Trophoblast cell (in vitro differentiated cells and primary cell): ENCODE data around the gene PKMYT1.
"Not testable (repeated sequence)": the region's sequence is repeated elsewhere in the genome, so short reads cannot be mapped to it uniquely, and the experiment has no call there.

Experiments used
- DNase-seq, 2 donors: peaks; one replicate each; pipeline ENCODE4 v3.0.0-alpha.2; 2016
- H2AFZ ChIP-seq: 2 replicates; pipeline ENCODE4 v1.6.1; 2013; ENCODE audit warnings: low read length, moderate library complexity, mild to moderate bottlenecking; ENCODE audit not compliant: insufficient read depth, poor library complexity
- H2AK5ac ChIP-seq: 2 replicates; pipeline ENCODE4 v1.6.1; 2013; ENCODE audit warnings: mild to moderate bottlenecking, low read length
- H2BK120ac ChIP-seq: 2 replicates; pipeline ENCODE4 v1.6.1; 2013; ENCODE audit warnings: low read length, mild to moderate bottlenecking, moderate library complexity; ENCODE audit not compliant: insufficient read depth, poor library complexity
- H2BK12ac ChIP-seq: 2 replicates; pipeline ENCODE4 v1.6.1; 2013; ENCODE audit warnings: mild to moderate bottlenecking, low read length, moderate library complexity
- H2BK5ac ChIP-seq: 2 replicates; pipeline ENCODE4 v1.6.1; 2013; ENCODE audit warnings: low read length, low read depth, moderate library complexity, mild to moderate bottlenecking; ENCODE audit not compliant: poor library complexity
- H3K14ac ChIP-seq: 2 replicates; pipeline ENCODE4 v1.6.1; 2013; ENCODE audit warnings: mild to moderate bottlenecking, low read length
- H3K18ac ChIP-seq: 2 replicates; pipeline ENCODE4 v1.6.1; 2013; ENCODE audit warnings: mild to moderate bottlenecking, low read length
- H3K23ac ChIP-seq: 2 replicates; pipeline ENCODE4 v1.6.1; 2013; ENCODE audit warnings: low read length
- H3K27ac ChIP-seq: 2 replicates; pipeline ENCODE4 v1.5.1; 2013; ENCODE audit warnings: low read depth, mild to moderate bottlenecking, inconsistent platforms, low read length, moderate library complexity
- H3K27me3 ChIP-seq: 2 replicates; pipeline ENCODE4 v1.6.1; 2013; ENCODE audit warnings: inconsistent platforms, mild to moderate bottlenecking, low read length, moderate library complexity; ENCODE audit not compliant: insufficient read depth
- H3K36me3 ChIP-seq, 2 experiments: 1 replicate in 1 of 2; 2 replicates in 1 of 2; pipeline ENCODE4 v1.6.1; 2013; ENCODE audit warnings: low read length in 2 of 2, mild to moderate bottlenecking in 2 of 2, moderate library complexity in 1 of 2; ENCODE audit not compliant: insufficient read depth in 2 of 2, control insufficient read depth in 1 of 2
- H3K4ac ChIP-seq: 2 replicates; pipeline ENCODE4 v1.6.1; 2013; ENCODE audit warnings: low read depth, mild to moderate bottlenecking, low read length, moderate library complexity
- H3K4me1 ChIP-seq, 2 experiments: 1 replicate in 1 of 2; 2 replicates in 1 of 2; pipeline ENCODE4 v1.6.1; 2013; ENCODE audit warnings: low read length in 2 of 2, mild to moderate bottlenecking in 2 of 2, moderate library complexity in 1 of 2; ENCODE audit not compliant: insufficient read depth in 2 of 2, control insufficient read depth in 1 of 2
- H3K4me2 ChIP-seq: 2 replicates; pipeline ENCODE4 v1.6.1; 2013; ENCODE audit warnings: inconsistent platforms, mild to moderate bottlenecking, low read length, moderate library complexity
- H3K4me3 ChIP-seq: 2 replicates; pipeline ENCODE4 v1.5.1; 2013; ENCODE audit warnings: mild to moderate bottlenecking, low read depth, low read length, inconsistent platforms
- H3K79me1 ChIP-seq: one replicate; pipeline ENCODE4 v1.6.1; 2013; ENCODE audit warnings: low read length
- H3K79me2 ChIP-seq: 2 replicates; pipeline ENCODE4 v1.6.1; 2013; ENCODE audit warnings: low read length, mild to moderate bottlenecking; ENCODE audit not compliant: control insufficient read depth, insufficient read depth, poor library complexity
- H3K9ac ChIP-seq: 2 replicates; pipeline ENCODE4 v1.6.1; 2013; ENCODE audit warnings: mild to moderate bottlenecking, low read length
- H3K9me3 ChIP-seq: 2 replicates; pipeline ENCODE4 v1.6.1; 2013; ENCODE audit warnings: low read depth, mild to moderate bottlenecking, control low read depth, inconsistent platforms, low read length; ENCODE audit not compliant: insufficient read depth
- H4K12ac ChIP-seq: 2 replicates; pipeline ENCODE4 v1.6.1; 2013; ENCODE audit warnings: low read depth, mild to moderate bottlenecking, low read length, moderate library complexity
- H4K8ac ChIP-seq: 2 replicates; pipeline ENCODE4 v1.6.1; 2013; ENCODE audit warnings: low read depth, mild to moderate bottlenecking, low read length, moderate library complexity
- H4K91ac ChIP-seq: one replicate; pipeline ENCODE4 v1.6.1; 2013; ENCODE audit warnings: low read depth, mild to moderate bottlenecking, low read length, moderate library complexity
- WGBS: extraction: QIAGEN DNeasy Blood & Tissue Kit; methylation state at CpG from one replicate; pipeline ENCODE4 v1.1.7; 2013; ENCODE audit warnings: missing lambda C conversion rate; ENCODE audit not compliant: insufficient read length, insufficient coverage; ENCODE audit errors: extremely low coverage; 5-methylcytosine and 5-hydroxymethylcytosine counted together

PKMYT1 gene

GRCh38 chr16:2931231-2931914, 48.9 kb downstream of the PKMYT1 start:
- H4K12ac ChIP-seq, H3K79me2 ChIP-seq, H3K14ac ChIP-seq, H3K4ac ChIP-seq, H3K23ac ChIP-seq, H3K9ac ChIP-seq, H4K8ac ChIP-seq, DNase-seq, H3K4me1 ChIP-seq, H3K79me1 ChIP-seq, H3K4me3 ChIP-seq, H2BK5ac ChIP-seq, H3K18ac ChIP-seq, H2AK5ac ChIP-seq, H2AFZ ChIP-seq, H4K91ac ChIP-seq, H3K4me2 ChIP-seq, H3K9me3 ChIP-seq, H3K27ac ChIP-seq, H2BK120ac ChIP-seq, H3K27me3 ChIP-seq, H2BK12ac ChIP-seq: not testable (repeated sequence)
- peaks cover 27 to 35% of the 10 kb centered on the region in 2 experiments for H3K36me3 ChIP-seq
- WGBS: no CpG with 5 or more reads among the region's 13 CpGs

DNA sequence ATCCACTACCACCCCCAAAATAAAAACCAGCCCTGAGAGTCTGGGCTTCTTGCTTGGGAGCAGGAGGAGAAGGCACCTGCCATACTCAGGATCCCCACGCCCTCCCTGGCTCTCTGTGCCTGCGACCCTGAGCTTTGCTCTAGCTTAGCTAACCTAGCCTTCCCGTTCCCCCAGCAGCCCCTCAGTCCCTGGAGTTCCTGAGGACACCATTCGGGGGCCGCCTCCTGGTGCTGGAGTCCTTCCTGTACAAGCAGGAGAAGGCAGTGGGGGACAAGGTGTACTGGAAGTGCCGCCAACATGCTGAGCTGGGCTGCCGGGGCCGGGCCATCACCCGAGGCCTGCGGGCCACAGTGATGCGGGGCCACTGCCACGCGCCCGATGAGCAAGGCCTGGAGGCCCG, 50.0 kb downstream of the PKMYT1 start:
- Histone ChIP-seq H3K4me3 (no peak overlapping the region), H3K23ac (no peak overlapping the region), H3K9ac (no peak overlapping the region), H3K18ac (no peak overlapping the region), H2AK5ac (no peak overlapping the region), H2AFZ (no peak overlapping the region), H3K27ac (no peak overlapping the region), H3K27me3 (no peaks in the 10 kb centered on the region), H3K79me2 (no peaks in the 10 kb centered on the region), H4K12ac (no peak overlapping the region), H3K4me1 (peaks cover under 1 to 3% of the 10 kb centered on the region in 2 experiments), H3K9me3 (peaks cover 2% of the 10 kb centered on the region), H4K91ac (no peak overlapping the region), H3K4ac (no peak overlapping the region), H2BK5ac (no peak overlapping the region), H2BK12ac (no peak overlapping the region), H4K8ac (no peak overlapping the region), H3K14ac (no peak overlapping the region), H3K36me3 (peaks cover 25 to 29% of the 10 kb centered on the region in 2 experiments), H2BK120ac (no peak overlapping the region), H3K79me1 (no peaks in the 10 kb centered on the region), H3K4me2 (no peak overlapping the region)
- no CpG with 5 or more reads among the region's 15 CpGs for WGBS
- no peak for DNase-seq

GRCh38 chr16:2929693-2930092, 50.6 kb downstream of the PKMYT1 start:
- H4K12ac ChIP-seq: no peak overlapping the region
- no peak overlapping the region for H3K9ac ChIP-seq
- H3K23ac ChIP-seq: no peak overlapping the region
- H2BK5ac ChIP-seq: no peak overlapping the region
- no peaks in the 10 kb centered on the region for H3K79me2 ChIP-seq
- H3K4me2 ChIP-seq: no peak overlapping the region
- H3K4me1 ChIP-seq: peaks cover 4 to 8% of the 10 kb centered on the region in 2 experiments
- H3K4ac ChIP-seq: no peak overlapping the region
- no peaks in the 10 kb centered on the region for H3K79me1 ChIP-seq
- no peak overlapping the region for H4K8ac ChIP-seq
- H2BK12ac ChIP-seq: no peak overlapping the region
- peaks cover 2% of the 10 kb centered on the region for H3K9me3 ChIP-seq
- no peak overlapping the region for H3K27ac ChIP-seq
- H2AK5ac ChIP-seq: no peak overlapping the region
- peaks cover 25 to 27% of the 10 kb centered on the region in 2 experiments for H3K36me3 ChIP-seq
- no peak for DNase-seq
- H4K91ac ChIP-seq: no peak overlapping the region
- WGBS: no CpG with 5 or more reads among the region's 14 CpGs
- no peak overlapping the region for H2BK120ac ChIP-seq
- no peak overlapping the region for H3K18ac ChIP-seq
- no peak overlapping the region for H2AFZ ChIP-seq
- H3K27me3 ChIP-seq: no peaks in the 10 kb centered on the region
- no peak overlapping the region for H3K4me3 ChIP-seq
- no peak overlapping the region for H3K14ac ChIP-seq

- no peaks in the 10 kb centered on the region for H3K79me1 ChIP-seq
- no peak overlapping the region for H2AFZ ChIP-seq
- no peak for DNase-seq
- no peak overlapping the region for H4K8ac ChIP-seq
- H3K4me2 ChIP-seq: no peak overlapping the region
- H3K36me3 ChIP-seq: peaks cover 18 to 21% of the 10 kb centered on the region in 2 experiments
- no peak overlapping the region for H3K27ac ChIP-seq
- H2AK5ac ChIP-seq: no peak overlapping the region
- H3K27me3 ChIP-seq: no peaks in the 10 kb centered on the region
- no peak overlapping the region for H3K4me3 ChIP-seq
- no peak overlapping the region for H3K23ac ChIP-seq
- no peak overlapping the region for H3K9ac ChIP-seq
- no peak overlapping the region for H2BK12ac ChIP-seq
- H3K14ac ChIP-seq: no peak overlapping the region
- H2BK5ac ChIP-seq: no peak overlapping the region
- no peak overlapping the region for H4K91ac ChIP-seq
- H3K9me3 ChIP-seq: peaks cover 2% of the 10 kb centered on the region
- H3K79me2 ChIP-seq: no peaks in the 10 kb centered on the region
- H3K4me1 ChIP-seq: peaks cover 4 to 8% of the 10 kb centered on the region in 2 experiments
- H4K12ac ChIP-seq: no peak overlapping the region
- no peak overlapping the region for H3K18ac ChIP-seq
- WGBS: no CpG with 5 or more reads among the region's 11 CpGs
- no peak overlapping the region for H3K4ac ChIP-seq
- H2BK120ac ChIP-seq: no peak overlapping the region
Measured at GRCh38 chr16:2928796-2929195, 51.5 kb downstream of the PKMYT1 start.
